GM11168 (cell line): Measurements from ENCODE around the gene ANKDD1B.
"Not testable (repeated sequence)": the region's sequence is repeated elsewhere in the genome, so short reads cannot be mapped to it uniquely, and the experiment has no call there.

Source experiments
- in situ Hi-C: fragments of 300-500 bp; cut with MboI; formaldehyde crosslinking; loops from one replicate; pipeline ENCODE4 v1.12.0; 2022; ENCODE audit warnings: low sequenced_read_pairs; ENCODE audit not compliant: unreplicated experiment

ANKDD1B gene

DNA sequence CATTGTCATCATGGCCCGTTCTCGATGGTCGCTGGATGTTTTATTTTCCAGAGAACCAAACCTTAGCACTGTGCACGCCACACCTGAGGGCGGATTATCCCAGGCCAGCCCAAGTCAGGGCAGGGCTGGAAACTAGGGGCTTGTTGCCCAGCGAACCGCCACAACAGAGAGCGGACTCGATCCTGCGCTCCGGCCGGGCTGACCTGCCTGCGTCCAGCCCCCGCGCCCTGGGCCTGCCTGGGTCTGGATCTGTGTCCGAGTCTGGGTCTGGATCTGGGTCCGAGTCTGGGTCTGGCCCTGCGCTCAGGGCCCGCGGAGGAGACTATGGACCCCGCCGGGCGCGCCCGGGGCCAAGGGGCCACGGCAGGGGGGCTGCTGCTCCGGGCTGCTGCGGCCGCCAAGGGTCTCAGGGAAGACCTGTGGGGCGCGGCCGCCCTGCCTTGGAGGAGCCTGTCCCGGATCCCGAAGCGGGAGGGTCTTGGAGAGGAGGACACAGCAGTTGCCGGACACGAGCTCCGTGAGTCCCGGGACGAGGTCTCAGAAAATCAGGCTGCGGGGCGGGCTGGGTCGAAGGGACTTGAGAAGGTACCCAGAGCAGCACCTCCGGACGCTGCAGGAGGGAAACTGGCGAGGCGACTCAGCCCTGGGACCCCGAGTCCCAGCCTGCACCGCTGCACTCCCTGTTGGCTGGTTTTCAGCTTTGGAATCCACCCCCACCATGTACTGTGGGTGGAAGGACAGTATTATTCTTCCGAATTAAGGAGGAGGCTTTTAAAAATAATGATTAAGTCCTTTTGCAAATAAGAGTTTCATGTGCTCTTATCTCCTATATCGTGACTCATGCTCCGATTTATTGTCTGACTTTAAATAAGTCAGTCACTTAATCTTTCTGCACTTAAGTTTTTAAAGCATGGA is at the start of gene ANKDD1B:
Gene ANKDD1B (plus strand): TSS at position 143 of the 915 bp plus-strand sequence. CDS start 182 bp downstream, at position 325.
- in situ Hi-C loops: no loop called here

DNA sequence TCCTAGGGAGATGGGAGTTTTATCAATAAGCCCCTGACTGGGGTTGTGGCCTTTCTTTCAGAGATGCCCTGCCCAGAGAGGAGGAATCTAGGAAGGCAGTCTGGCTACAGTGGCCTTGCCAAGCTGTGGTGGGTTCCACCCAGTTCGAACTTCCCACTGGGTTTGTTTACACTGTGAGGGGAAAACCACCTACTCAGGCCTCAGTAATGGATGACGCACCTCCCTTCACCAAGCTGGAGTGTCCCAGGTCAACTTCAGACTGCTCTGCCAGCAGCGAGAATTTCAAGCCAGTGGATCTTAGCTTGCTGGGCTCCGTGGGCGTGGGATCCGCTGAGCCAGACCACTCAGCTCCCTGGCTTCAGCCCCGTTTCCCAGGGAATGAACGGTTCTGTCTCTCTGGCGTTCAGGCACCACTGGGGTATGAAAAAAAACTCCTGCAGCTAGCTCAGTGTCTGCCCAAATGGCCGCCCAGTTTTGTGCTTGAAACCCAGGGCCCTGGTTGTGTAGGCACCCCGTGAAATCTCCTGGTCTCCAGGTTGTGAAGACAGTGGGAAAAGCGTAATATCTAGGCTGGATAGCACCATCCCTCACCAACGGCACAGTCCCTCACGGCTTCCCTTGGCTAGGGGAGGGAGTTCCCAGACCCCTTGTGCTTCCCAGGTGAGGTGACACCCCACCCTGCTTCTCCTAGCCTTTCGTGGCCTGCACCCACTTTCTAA is 45.1 kb upstream of the ANKDD1B start:
- in situ Hi-C loops: not testable (repeated sequence)

DNA sequence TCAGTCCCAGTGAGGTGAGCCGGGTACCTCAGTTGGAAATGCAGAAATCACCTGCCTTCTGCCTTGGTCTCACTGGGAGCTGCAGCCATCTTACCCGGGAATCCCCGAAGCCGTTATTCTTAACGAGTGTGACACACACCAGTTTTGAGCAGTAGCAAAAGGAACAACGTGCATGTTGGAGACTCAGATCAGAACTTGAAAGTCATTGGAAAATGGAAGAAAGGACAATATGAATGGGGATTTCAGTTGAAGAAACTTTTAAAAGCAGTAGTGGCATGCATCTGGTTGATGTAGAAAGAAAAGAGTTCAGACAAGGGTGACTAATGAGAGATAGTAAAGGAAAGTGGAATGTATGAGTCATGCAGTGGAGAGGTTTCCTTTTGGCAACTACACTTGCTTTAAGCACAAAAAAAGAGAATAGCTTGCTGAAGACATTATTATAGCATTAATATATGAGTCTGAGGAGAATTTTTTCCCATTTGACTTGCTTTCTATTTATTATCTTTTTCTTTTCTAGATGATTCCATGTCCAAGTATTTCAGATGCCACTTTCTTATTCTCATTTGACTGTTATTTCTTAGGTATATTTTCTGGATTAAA is 44.4 kb upstream of the ANKDD1B start:
- in situ Hi-C loops: no loop called here

DNA sequence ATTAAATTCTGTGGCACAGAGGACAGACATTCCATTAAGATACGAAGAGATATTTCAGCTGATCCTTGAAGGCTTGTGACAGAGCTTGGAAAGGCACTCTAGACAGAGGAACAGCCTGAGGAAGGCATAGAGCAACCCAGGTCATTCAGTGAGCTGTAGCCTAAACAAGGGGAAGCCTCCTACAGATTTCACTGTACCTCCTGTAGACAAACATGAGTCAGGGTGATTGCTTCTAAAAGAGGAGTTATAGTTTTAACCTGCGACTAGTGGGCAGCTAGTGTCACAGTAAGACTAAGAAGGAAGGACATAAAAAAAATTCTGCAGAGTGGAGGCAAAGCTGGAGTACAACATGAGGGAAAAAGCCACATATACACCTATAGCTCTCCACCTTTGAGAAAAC is 43.5 kb upstream of the ANKDD1B start:
- in situ Hi-C loops: no loop called here

DNA sequence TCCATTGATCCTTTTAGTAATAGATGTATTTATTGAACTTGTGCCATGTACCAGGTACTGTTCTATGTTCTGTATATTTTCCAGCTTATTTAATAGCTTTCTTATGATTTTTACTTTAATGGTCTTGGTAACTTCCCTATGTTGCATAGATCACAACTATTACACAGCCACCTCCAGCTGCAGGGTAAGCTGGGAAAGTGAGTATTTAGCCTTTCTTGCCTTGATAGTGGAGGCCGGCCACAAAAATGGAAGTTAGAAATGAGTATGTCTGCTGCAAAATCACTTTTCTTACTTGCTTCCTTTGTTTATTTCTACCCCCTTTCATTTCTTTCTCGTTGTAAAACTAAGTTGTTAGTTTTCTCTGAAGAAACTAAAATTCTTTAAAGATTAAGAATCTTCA is 43.1 kb upstream of the ANKDD1B start:
- in situ Hi-C loops: no loop called here

DNA sequence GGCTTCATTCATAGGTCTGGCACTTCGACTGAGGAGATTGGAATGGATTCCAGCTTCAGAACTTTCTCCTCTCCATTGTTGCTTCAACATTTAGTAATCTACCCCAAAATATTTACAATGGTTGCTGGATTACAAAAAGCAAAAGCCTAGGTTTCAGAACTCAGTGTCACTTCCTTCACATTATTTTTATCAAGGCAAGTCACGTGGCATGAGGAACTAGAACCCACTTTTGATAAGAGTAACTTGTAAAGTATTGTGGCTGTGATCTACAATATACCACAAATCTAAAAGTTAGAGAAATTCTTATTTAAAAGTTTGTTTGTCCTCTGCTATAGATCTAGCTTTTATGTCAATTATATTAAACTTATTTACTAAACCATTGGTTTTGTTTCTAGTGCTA is 39.7 kb upstream of the ANKDD1B start:
- in situ Hi-C loops: no loop called here

DNA sequence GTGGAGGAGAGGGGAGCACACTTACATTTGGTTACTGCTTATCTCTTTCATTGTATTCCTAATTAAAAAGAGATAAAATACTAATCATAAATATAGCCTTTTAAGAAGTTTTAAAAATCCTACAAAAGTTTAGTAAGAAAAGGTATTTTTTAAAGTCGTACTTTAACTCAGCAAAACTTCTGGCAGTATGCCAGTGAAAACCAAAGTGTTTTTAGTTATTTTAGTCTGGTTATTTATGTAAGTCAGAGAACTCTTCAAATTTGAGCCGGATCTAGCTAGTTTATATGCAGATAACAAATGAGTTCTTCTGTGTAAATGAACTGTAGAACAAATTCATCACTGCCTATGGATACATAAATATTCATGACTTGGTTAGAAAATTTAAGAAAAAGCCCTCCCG is 36.5 kb upstream of the ANKDD1B start:
- in situ Hi-C loops: no loop called here

DNA sequence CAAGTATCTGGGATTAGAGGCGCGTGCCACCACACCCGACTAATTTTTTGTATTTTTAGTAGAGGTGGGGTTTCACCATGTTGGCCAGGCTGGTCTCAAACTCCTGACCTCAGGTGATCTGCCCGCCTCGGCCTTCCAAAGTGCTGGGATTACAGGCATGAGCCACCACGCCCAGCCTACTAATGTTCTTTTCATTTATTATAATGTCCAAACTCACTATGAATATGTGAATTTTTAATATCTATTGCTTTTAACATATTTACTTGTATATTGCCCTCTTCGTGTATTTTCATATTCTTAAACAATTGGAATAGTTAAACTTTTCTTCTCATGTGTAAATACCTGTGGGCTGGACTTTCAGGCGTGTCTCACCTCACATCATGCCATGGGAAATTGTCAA is 33.0 kb upstream of the ANKDD1B start:
- in situ Hi-C loops: not testable (repeated sequence)

DNA sequence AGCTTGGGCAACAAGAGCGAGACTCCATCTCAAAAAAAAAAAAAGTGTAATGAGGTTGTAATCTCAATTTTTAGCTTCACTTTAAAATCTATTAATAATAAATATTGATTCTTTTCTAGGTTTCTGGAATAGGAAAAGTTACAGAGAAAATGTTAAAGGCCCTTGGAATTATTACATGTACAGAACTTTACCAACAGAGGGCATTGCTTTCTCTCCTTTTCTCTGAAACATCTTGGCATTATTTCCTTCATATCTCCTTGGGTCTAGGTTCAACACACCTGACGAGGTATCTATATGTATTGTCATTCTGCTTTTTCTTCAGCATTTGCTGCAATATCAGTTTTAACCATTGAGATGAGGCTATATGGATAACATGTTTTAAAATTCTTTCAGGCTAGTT is 26.6 kb upstream of the ANKDD1B start:
- in situ Hi-C loops: no loop called here

DNA sequence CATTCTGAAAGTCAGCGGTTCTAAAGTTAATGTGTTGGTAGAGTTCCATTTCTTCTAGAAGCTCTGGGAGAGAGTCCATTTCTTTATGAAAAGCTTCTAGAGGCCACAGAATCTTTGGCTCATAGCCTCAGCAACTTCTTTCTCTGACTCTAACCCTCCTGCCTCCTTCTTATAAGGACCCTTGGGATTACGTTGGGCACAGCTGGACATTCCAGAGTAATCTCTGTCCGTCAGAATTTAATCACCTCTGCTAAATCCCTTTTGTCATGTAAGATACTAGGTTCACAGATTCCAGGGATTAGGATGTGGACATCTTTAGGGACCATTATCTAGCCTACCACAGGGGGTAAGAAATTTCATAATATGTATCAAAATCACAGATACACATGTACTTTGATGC is 22.6 kb upstream of the ANKDD1B start:
- in situ Hi-C loops: no loop called here

DNA sequence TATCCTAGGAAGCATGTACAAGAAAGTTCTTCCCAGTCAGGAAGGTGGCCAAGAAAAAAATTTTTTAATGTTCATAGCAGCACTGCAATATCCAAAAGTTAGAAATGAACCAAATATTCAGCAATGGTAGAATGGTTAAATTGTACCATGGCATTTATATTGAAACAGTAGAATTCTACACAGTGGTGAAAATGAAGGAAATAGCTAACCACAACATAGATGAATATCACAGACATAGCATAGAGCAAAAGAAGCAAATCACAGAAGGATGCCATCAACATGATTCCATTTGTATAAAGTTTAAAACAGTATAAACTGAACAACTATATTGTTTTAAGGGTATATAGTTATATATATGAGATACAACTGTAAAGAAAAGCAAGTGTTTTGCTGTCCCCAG is 10.7 kb upstream of the ANKDD1B start:
- in situ Hi-C loops: no loop called here

DNA sequence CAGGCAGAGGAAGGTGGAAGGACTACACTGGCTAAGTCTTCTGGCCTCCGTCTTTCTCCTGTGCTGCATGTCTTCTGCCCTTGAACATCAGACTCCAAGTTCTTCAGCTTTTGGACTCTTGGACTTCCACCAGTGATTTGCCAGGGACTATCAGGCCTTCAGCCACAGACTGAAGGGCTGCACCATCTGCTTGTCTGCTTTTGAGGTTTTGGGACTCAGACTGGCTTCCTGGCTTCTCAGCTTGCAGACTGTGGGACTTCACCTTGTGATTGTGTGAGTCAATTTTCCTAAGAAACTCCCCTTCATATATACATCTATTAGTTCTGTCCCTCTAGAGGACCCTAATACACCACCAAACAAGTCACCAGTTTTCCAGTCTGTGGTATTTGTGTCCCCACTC is 9.7 kb upstream of the ANKDD1B start:
- in situ Hi-C loops: no loop called here

DNA sequence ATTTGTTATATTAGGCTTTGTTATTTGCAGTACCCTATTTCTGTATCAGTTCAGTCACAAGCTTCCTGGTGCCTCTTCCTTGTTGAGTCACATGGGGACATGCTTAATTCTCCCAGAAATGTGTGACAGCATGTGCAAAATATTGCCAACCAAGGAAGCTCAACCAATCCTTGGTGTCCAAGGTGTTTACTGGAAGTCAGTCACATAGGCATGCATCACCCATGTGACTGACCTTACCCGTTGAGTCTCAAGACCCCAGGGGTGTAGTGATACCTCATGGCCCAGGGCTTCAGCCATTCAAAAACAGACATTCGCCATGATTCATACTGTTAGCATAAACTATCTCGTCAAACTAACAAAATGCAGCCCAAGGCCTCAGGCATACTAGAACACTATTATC is 9.3 kb upstream of the ANKDD1B start:
- in situ Hi-C loops: no loop called here

DNA sequence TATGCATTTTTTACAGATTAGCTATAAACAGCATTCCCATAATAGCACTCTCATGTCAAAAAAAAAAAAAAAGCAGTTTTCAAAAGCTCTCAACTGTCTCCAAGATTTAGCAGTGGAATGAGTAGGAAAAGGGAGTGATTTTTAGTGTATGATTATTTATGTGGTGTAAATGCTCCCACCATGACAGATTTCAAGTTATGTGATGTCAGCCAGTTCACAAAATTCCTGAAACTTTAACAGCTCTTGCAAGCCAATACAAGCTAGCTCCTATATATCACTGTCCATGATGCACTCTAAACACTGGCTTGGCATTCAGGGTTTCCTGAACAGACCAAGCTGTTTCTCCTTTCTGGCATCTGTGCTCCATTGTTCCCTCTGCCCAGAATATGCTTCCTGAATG is 7.9 kb upstream of the ANKDD1B start:
- in situ Hi-C loops: no loop called here

DNA sequence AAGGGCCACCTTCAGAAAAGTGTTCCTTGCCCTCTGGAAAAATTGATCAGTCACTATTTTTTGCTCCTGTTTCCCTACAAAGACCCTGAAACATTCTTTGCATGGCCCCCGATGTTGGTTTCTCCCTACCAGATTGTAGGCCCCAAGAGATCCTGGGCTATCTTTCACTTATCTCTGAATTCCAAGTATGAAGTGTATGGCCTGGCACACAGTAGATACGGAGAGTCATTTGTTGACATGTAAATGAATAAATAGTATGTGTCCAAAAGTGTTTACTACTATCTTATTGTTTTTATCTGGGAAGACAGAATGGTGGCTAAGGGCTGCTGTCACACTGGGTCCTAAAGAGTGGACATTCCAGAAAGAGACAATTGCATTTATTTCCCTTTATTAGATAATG is 7.4 kb upstream of the ANKDD1B start:
- in situ Hi-C loops: no loop called here

DNA sequence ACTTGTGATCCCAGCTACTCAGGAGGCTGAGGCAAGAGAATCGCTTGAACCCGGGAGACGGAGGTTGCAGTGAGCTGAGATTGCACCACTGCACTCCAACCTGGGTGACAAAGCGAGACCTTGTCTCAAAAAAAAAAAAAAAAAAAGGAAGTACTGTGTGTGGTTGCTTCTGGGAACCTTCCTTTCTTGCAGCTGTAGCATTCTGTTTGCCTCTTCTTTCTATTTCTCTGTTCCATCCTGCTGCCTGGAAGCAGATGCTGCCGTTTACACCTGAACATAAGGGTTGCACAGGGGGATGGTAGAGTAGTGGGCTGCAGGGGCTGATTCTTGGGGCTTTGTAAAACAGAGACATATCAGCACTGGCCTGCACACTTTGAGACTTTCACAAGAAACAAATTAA is 3.9 kb upstream of the ANKDD1B start:
- in situ Hi-C loops: not testable (repeated sequence)

DNA sequence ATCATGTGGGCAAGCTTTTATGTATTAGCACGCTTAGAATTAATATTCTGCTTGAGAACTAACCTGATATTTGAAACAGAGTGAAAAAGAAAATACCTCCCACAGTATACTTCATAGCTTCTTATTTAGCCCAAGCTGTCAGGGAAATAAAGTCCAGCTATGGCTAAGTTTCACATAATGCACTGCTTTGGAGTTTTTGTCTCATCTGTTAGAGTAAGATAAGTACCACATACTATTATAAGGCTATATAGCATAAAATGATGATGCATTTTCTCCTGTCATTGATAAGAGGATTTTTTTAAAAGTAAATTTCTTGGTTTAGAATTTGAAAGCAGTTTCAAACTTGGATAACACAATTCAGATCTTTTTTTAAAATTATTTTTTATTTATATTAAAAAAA is 2.4 kb upstream of the ANKDD1B start:
- in situ Hi-C loops: no loop called here

DNA sequence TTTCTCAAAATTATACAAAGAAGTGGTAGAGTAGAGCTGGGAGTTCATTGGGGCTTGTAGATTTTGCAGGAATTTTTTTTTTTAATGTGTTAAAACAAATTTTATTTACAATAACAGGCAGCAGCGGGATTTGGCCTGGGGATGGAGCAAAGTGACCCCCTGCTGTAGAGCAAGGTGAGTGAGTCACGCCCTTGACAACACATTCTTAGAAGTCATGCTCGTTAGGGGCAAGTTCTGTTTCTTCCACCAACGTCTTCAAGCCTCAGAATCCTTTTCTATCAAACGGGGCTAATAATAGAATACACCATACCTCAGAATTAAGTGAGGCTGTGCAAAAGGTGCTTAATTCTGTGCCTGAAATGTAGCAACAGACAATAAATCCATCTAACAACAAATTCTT is 1.1 kb upstream of the ANKDD1B start:
- in situ Hi-C loops: no loop called here

DNA sequence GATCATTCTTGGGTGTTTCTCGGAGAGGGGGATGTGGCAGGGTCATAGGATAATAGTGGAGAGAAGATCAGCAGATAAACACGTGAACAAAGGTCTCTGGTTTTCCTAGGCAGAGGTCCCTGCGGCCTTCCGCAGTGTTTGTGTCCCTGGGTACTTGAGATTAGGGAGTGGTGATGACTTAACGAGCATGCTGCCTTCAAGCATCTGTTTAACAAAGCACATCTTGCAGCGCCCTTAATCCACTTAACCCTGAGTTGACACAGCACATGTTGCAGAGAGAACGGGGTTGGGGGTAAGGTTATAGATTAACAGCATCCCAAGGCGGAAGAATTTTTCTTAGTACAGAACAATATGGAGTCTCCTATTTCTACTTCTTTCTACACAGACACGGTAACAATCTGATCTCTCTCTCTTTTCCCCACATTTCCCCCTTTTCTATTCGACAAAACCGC is 368 bp upstream of the ANKDD1B start:
- in situ Hi-C loops: not testable (repeated sequence)

DNA sequence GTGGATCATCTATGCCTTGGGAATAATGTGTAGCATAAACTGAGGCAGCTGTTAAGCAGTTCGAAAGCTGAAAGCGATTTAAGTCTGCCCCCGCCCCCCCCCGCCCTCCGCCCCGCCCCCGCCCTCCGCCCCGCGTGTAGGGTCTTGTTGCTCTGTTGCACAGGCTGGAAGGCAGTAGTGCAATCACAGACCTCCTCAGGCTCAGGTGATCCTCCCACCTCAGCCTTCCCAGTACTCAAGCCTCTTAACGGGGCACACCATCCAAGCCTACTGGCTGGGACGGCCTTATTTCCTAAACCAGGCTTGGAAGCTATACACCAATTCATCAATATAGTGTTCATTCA is 945 bp downstream of the ANKDD1B start:
- in situ Hi-C loops: no loop called here

DNA sequence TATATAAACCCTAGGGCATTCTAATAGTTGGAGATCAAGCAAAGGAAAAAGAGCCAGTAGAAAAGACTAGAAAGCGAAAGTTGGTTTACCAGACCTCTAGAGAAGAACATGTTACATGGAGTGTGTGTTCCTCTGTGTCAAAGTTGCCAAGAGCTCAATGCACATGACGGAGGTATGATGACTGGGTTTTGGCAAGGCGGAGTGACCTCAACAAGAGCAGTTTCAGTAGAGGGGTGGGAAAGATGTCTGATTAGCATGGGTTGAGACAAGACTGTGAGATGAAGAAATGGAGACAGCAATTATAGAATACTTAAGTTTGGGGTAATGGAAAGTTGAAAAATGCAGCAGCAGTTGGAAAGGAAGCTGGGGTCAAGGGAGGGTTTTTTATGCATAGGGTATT is 1.6 kb downstream of the ANKDD1B start:
- in situ Hi-C loops: no loop called here
